Spinal cord (tissue), 10 donors: ENCODE measurements around the gene CSPG4. TPM values are rescaled to one million over a fixed set of nuclear protein-coding genes. Genes with fewer than 3 reads are reported as not detected.
A peak's percentile ranks its signal among the peaks of the same experiment; 100 is the strongest.

Experiments used
- DNase-seq, 6 donors: peaks; one replicate each; pipeline versions ENCODE4 v3.0.0 to v3.0.0-alpha.2; 2013 to 2015; ENCODE audit warnings: low spot score in 6 of 6, low read depth in 4 of 6
- H3K27ac ChIP-seq: one replicate; pipeline ENCODE4 v1.5.1; 2013; ENCODE audit warnings: low read depth, low read length, control low read depth
- H3K27me3 ChIP-seq: one replicate; pipeline ENCODE4 v1.6.1; 2013; ENCODE audit warnings: low read length; ENCODE audit not compliant: control insufficient read depth, insufficient read depth
- H3K36me3 ChIP-seq: one replicate; pipeline ENCODE4 v1.6.1; 2013; ENCODE audit warnings: low read length; ENCODE audit not compliant: control insufficient read depth, insufficient read depth
- H3K4me1 ChIP-seq: one replicate; pipeline ENCODE4 v1.6.1; 2013; ENCODE audit warnings: low read length; ENCODE audit not compliant: control insufficient read depth, insufficient read depth
- H3K4me3 ChIP-seq: one replicate; pipeline ENCODE4 v1.5.1; 2013; ENCODE audit warnings: low read depth, low read length, control low read depth
- H3K9me3 ChIP-seq: one replicate; pipeline ENCODE4 v1.6.1; 2013; ENCODE audit warnings: low read length; ENCODE audit not compliant: control insufficient read depth, insufficient read depth
- WGBS: methylation state at CpG from one replicate; pipeline ENCODE4 v1.1.5; 2013; ENCODE audit warnings: missing lambda C conversion rate; ENCODE audit not compliant: insufficient coverage; 5-methylcytosine and 5-hydroxymethylcytosine counted together
- polyA plus RNA-seq, 2 donors: library from polyadenylated mRNA; unstranded; fragments of 120-200 nt; gene quantifications; one replicate each; pipeline ENCODE4 v1.2.1, GENCODE V29; 2013; ENCODE audit not compliant: insufficient read length in 2 of 2
- total RNA-seq, 2 donors: library from RNA; depleted of rRNA in 1 of 2; stranded (reverse); fragments of 120-200 nt in 1 of 2; fragments of >200 nt in 1 of 2; gene quantifications; one replicate each; pipeline versions ENCODE4 v1.2.3 to v1.2.4, GENCODE V29; 2013 to 2014
- donor health status: healthy.

The CSPG4 gene
- total and polyA plus RNA-seq, 4 donors, result 18.1 to 25.6 (median 21.6) TPM

- whole genome bisulfite sequencing, result under 1% methylated on average over 37 of the region's 47 CpGs
Observed at GRCh38 chr15:75625542-75626347, 86.9 kb downstream of the CSPG4 start, which contains the start of gene SNUPN. Gene SNUPN, minus strand, starts transcription at chr15:75625725. Its CDS starts 4,674 bp downstream, at chr15:75621051.

More at GRCh38 chr15:75625542-75626347, 86.9 kb downstream of the CSPG4 start, which contains the start of gene SNUPN:
- no peaks in the 10 kb centered on the region for H3K27me3 ChIP-seq
- no peaks in the 10 kb centered on the region for H3K36me3 ChIP-seq
- H3K27ac ChIP-seq, result peak within 1 kb of the TSS; percentile 99
- no peaks in the 10 kb centered on the region for H3K9me3 ChIP-seq
- peak; percentile 81 to 98 (median 87) for DNase-seq
- peaks cover 11% of the 10 kb centered on the region for H3K4me1 ChIP-seq
- H3K4me3 ChIP-seq, result peak within 1 kb of the TSS; percentile 99

Other genes with a start within 250 kb of the CSPG4 start
- 10 to 100 TPM; 32.4 to 38.4 TPM for gene PTPN9, start 133.5 kb downstream of the CSPG4 start, total RNA-seq
- gene PTPN9, start 133.5 kb downstream of the CSPG4 start, polyA plus RNA-seq, result 10 to 100 TPM; 40.1 to 44.0 TPM
- gene SNUPN, start 87.1 kb downstream of the CSPG4 start, total RNA-seq, result 10 to 100 TPM; 24.7 to 34.8 TPM
- gene SNUPN, start 87.1 kb downstream of the CSPG4 start, polyA plus RNA-seq, result 10 to 100 TPM; 23.8 to 30.0 TPM
- gene IMP3, start 72.6 kb downstream of the CSPG4 start, total RNA-seq, result 10 to 100 TPM; 34.7 to 66.6 TPM
- gene IMP3, start 72.6 kb downstream of the CSPG4 start, polyA plus RNA-seq, result 10 to 100 TPM; 58.3 to 60.6 TPM
- 10 to 100 TPM in 1 of 2 donors, 1 to 10 TPM in 1; 5.9 to 19.0 TPM for gene SNX33, start 64.9 kb downstream of the CSPG4 start, total RNA-seq
- 10 to 100 TPM; 11.4 to 14.1 TPM for gene SNX33, start 64.9 kb downstream of the CSPG4 start, polyA plus RNA-seq
- 10 to 100 TPM; 46.6 to 60.5 TPM for gene UBE2Q2, start 130.6 kb upstream of the CSPG4 start, total RNA-seq
- gene UBE2Q2, start 130.6 kb upstream of the CSPG4 start, polyA plus RNA-seq, result 10 to 100 TPM; 55.6 to 56.7 TPM
- gene FBXO22, start 191.0 kb upstream of the CSPG4 start, total RNA-seq, result 10 to 100 TPM; 21.4 to 25.5 TPM
- gene FBXO22, start 191.0 kb upstream of the CSPG4 start, polyA plus RNA-seq, result 10 to 100 TPM; 31.6 to 43.7 TPM